HG03095 (cell line): Measurements from ENCODE around the gene SEMA6C.
"Not testable (repeated sequence)": the region's sequence is repeated elsewhere in the genome, so short reads cannot be mapped to it uniquely, and the experiment has no call there.

ENCODE experiments used
- ATAC-seq: cut with Tn5 transposase; IDR thresholded peaks from one replicate; pipeline ENCODE4 v1.9.1; 2021; ENCODE audit warnings: moderate library complexity; ENCODE audit not compliant: unreplicated experiment

SEMA6C gene

GRCh38 chr1:151146412-151147131, at the start of gene SEMA6C:
Gene SEMA6C (minus strand): TSS chr1:151146631. CDS start chr1:151142621, 4,010 bp downstream.
- peak; percentile 98 for ATAC-seq

GRCh38 chr1:151194894-151195594, 48.6 kb upstream of the SEMA6C start:
- not testable (repeated sequence) for ATAC-seq

DNA sequence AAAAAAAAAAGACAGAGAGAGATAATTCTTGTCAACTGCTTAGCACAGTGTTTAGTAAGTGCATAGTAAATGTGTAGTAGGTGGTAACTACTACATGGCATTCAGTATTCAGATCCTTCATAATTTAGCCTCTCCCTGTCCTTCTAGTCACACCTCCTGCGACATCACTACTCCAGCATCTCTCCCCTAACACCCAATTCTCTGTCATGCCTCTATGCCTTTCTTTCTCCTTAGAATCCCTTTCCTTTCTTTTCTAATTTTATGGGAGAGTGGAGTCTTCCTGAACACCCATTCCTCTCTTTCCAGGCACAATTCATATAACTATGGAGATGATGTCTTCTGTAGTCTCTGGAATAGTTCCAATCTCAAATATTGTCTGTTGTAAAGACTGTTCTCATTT, 47.4 kb upstream of the SEMA6C start:
- no peak for ATAC-seq

- no peak for ATAC-seq
Measured at GRCh38 chr1:151193304-151193703, 46.9 kb upstream of the SEMA6C start.

DNA sequence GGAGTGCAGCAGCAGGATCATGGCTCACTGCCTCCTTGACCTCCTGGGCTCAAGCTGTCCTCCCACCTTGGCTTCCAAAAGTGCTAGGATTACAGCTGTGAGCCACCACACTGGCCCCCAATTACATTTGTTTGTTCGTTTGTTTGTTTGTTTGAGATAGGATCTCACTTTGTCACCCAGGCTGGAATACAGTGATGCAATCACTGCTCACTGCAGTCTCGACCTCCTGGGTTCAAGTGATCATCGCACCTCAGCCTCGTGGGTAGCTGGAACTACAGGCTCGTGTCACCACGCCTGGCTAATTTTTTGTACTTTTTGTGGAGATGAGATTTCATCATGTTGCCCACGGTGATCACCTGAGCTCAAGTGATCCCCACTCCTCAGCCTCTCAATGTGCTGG, 45.6 kb upstream of the SEMA6C start:
- ATAC-seq, result no peak

DNA sequence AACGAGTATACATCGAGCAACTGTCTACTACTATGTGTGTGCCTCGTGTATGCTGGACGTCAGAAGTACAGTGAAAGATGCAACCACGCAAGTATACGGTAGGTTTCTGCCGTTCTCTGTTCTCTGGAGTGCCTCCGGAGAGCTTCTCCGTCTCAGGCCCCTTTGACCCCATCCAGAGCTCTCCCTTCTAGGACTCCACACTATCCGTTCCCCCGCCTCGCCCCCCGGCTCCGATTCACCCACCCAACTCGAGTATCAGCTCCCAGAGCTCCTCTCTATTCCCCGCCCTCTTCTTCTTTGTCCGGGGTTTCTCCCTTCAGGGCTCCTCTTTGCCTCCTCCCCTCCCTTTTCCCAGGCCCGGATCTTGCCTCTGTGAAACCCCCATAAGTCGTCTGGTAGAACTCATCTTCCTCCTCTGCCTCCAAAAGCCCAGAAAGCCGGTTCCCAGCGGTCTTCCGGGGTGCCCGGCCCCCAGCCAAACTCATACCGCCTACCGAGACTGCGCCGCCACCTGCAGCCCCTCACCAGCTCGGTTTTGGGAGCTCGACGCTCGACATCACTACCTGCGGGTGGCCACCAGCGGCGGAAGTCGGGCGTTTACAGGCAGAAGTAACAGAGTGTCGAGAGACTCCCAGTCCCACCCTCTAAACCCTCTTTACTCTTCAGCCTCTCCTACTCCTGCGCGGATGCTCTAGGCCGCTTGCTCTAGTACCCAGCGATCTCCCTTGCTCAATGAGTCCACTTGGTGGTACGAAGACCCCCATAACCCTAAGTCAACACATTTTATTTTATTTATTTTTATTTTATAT, 43.4 kb upstream of the SEMA6C start, which contains the start of gene VPS72:
Gene VPS72 (minus strand): TSS at position 561 of the 809 bp plus-strand sequence. CDS start 76 bp downstream, at position 485.
- ATAC-seq, result peak; percentile 78

- not testable (repeated sequence) for ATAC-seq
Measured at GRCh38 chr1:151188667-151189066, 42.2 kb upstream of the SEMA6C start.

- no peak for ATAC-seq
Measured at GRCh38 chr1:151187205-151187604, 40.8 kb upstream of the SEMA6C start.

DNA sequence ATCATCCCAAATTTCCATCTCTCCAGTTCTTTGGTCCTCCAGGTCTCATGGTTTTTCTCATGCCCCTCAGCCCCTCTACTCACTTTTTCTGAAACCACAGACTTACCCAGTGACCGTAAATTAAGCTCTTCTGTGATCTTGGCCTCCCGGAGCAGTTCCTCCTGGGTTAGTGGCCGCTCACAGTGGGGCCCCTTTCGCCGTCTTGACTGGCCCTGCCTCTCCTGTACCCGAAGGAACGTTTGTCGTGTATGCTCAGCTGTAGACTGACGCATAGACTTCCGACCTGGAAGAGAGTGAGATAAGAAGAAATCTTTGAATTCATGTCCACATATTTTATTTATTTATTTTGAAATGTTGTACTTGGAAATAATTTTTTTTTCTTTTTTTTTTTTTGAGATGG, 37.8 kb upstream of the SEMA6C start:
- no peak for ATAC-seq

DNA sequence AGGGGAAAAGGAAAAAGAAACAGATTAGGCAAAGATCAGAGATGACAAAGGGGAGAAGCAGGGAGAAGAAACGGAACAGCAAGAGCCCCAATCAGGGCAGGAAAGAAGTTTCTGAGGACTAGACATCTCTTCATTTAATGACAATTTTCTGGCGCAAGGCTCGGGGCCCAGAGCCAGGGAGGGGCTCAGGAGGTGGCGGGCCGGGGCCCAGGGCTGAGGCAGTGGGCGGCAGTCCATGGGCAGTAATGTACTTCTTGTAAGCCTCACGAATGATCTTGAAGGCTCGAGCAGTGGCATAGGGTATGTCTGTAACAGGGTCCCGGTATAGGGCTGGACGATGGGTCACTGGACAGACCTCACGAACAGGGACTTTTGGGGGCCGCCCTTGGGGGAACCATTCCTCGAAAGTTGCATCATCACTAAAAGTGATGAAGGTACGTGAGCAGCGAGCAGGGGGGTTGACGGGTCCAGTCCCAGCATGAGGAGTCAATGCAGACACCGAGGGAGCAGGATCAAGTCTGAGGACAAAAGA, 30.1 kb upstream of the SEMA6C start:
- ATAC-seq, result no peak

GRCh38 chr1:151175863-151176262, 29.4 kb upstream of the SEMA6C start, which contains the start of gene TMOD4:
Gene TMOD4 (minus strand): TSS chr1:151175981. CDS start chr1:151174875, 1,106 bp downstream.
- ATAC-seq, result no peak

DNA sequence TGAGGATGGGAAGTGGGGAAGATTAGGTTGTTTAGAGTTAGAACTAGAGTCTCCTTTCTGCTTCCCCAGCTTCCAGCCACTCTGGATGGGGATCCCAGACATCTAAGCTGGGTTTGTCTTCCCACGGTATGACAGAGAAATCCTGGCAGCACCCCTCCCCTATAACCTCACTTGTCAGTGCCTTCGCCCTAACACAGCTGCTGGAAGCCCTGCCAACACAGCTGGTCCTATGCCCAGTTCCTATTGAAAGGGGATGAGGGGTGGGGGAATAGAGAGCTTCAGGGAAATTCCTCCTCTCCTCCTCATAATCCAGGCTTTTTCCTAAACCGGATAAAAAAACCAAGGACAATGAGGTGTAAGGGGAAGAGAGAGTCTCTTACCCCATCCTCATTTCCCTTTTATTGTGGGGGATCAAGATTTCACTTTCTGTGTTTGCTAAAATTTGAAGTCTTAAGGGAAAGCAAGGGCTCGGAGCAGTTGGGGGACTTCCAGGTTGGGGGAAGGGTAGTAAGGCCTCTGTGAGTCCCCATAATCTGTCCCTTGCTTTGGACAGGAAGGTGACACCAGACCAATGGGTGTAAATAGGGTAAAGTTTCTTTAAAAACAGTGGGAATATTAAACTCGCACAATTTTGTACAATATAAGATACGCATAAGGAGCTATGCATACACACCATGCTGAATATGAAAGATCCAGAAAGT, 28.8 kb upstream of the SEMA6C start:
- ATAC-seq, result no peak

- ATAC-seq, result no peak
Measured at GRCh38 chr1:151171190-151171589, 24.8 kb upstream of the SEMA6C start.

GRCh38 chr1:151167116-151167515, 20.7 kb upstream of the SEMA6C start:
- no peak for ATAC-seq

GRCh38 chr1:151166505-151166956, 20.1 kb upstream of the SEMA6C start:
- no peak for ATAC-seq

DNA sequence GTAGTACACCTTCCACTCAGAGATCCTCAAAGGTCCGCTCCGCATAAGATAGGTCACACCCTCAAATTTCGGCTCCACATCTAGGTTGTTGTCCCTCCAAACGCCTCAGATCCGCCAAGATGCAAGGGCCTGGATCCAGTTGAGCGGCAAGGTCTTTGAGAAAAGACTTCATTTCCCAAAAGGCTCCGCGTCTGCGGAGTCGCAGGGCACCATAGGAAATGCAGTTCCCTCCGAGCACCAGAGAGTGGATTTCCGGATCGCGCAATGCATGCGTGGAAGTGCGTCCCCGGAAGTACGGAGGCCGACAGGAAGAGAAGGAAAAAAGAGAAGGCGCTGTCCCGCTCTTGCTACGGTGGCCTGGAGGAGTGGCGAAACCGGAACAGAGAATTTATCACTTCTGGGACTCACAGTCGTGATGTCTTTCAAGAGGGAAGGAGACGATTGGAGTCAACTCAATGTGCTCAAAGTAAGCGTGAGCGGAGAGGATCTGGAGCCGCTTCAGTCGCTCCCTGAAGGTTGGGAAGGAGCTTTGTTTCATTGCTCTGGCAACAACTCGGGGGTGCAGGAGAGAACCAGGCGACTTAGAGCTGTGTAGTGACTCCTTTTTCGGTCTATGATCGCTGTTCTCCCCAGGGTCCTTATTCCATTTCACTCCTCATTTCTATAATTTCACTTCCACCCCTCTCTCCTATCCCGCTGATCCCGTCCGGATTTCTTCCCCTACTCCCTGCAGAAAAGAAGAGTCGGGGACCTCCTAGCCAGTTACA, 19.5 kb upstream of the SEMA6C start, which contains the start of the genes LYSMD1 and SCNM1:
Gene LYSMD1 (minus strand): TSS at position 165 of the 767 bp plus-strand sequence. CDS start 644 bp downstream, outside the sequence.
Gene SCNM1 (plus strand): TSS at position 407 of the 767 bp plus-strand sequence. CDS start 9 bp downstream, at position 416.
- ATAC-seq, result peak; percentile 68

DNA sequence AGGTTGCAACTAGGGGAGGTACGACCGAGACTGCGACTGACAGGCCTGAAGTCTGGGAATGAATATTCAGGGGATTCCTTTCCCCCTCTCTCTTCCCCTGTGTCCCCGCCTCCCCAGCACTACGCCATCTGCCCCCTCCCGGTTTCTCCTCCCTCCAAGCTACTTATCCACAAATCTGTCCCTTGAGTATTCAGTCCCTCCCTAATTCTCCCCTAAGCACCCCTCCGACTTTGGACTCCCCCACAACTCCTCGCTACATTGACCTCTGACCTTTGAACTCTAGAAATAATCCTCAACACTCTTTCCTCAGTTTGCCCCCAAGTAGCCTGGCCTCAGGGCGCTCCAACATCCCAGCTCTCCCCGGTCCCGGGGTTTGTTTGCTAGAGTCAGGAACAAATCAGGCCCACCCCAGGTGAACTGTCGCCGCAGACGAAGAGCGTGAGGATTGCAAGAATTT, 18.9 kb upstream of the SEMA6C start:
- ATAC-seq, result peak; percentile 12

GRCh38 chr1:151164732-151165280, 18.4 kb upstream of the SEMA6C start:
- no peak for ATAC-seq

DNA sequence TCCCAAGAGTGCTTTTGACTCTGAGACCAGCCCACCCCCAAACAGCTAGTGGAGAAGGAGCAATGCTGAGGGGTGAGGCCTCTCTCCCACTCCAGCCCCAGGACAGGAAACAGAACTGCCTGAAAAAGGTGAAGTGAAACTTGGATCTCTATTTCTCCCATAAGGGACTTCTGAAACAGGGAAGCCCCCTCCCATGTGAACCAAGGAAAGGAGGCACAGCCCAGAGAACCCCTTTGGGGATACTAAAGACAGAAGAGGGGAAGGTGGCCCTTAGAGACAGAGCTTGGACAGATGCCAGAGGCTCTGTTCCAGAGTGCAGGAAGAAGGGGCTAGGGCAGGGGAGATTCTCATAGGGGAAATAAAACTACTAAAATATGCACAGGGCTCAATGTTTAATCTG, 12.9 kb upstream of the SEMA6C start:
- no peak for ATAC-seq
